HL-60 (cell line): ENCODE results near the gene MAPT.

Source experiments
- DNase-seq, 2 experiments: peaks; one replicate each; pipeline ENCODE4 v3.0.0-alpha.2; 2010 to 2020; ENCODE audit warnings: low read depth in 1 of 2, low spot score in 1 of 2
- H3K27ac ChIP-seq: fragments of 250-450 bp; sonication (Bioruptor Pico); replicated peaks from 2 replicates; pipeline ENCODE4 v1.5.1; 2020; ENCODE audit warnings: mild to moderate bottlenecking, moderate library complexity
- H3K27me3 ChIP-seq: fragments of 250-450 bp; sonication (Bioruptor Pico); 2 replicates; pipeline ENCODE4 v1.5.1; 2021; ENCODE audit warnings: mild to moderate bottlenecking, moderate library complexity; ENCODE audit not compliant: insufficient read depth, poor library complexity, severe bottlenecking
- H3K4me3 ChIP-seq: replicated peaks from 2 replicates; pipeline ENCODE4 v1.5.1; 2011; ENCODE audit warnings: mild to moderate bottlenecking, control low read depth, low read length; ENCODE audit not compliant: insufficient read depth
- CTCF ChIP-seq: IDR thresholded peaks from one replicate; pipeline ENCODE4 v1.5.1; 2011; ENCODE audit warnings: low read length, control low read depth, inconsistent platforms; ENCODE audit not compliant: insufficient read depth
- GABPA ChIP-seq: IDR thresholded peaks from 2 replicates; pipeline ENCODE4 v1.6.1; 2012; ENCODE audit warnings: low read depth
- POLR2AphosphoS5 ChIP-seq: IDR thresholded peaks from 2 replicates; pipeline ENCODE4 v1.6.1; 2012; ENCODE audit warnings: low read depth
- REST ChIP-seq: IDR thresholded peaks from 2 replicates; pipeline ENCODE4 v1.6.1; 2012; ENCODE audit warnings: low read depth; ENCODE audit not compliant: insufficient replicate concordance
- SPI1 ChIP-seq: IDR thresholded peaks from 2 replicates; pipeline ENCODE4 v1.6.1; 2012; ENCODE audit warnings: low read depth, mild to moderate bottlenecking, borderline replicate concordance

The MAPT gene

GRCh38 chr17:46025060-46025459, 130.7 kb downstream of the MAPT start:
- TF ChIP-seq CTCF, result no peak
- TF ChIP-seq REST, result no peak
- no peak for TF ChIP-seq GABPA
- TF ChIP-seq POLR2AphosphoS5, result no peak
- TF ChIP-seq SPI1, result no peak
- H3K27me3 ChIP-seq, result no peaks in the 10 kb centered on the region
- H3K4me3 ChIP-seq, result no peak overlapping the region
- H3K27ac ChIP-seq, result peak overlapping the region; percentile 88
- no peak for DNase-seq

- Histone ChIP-seq H3K27ac (peak overlapping the region; percentile 88), H3K4me3 (no peak overlapping the region), H3K27me3 (no peaks in the 10 kb centered on the region)
- no peak for TF ChIP-seq GABPA
- TF ChIP-seq REST, result no peak
- TF ChIP-seq CTCF, result no peak
- no peak for TF ChIP-seq POLR2AphosphoS5
- no peak for TF ChIP-seq SPI1
- no peak for DNase-seq
Measured at GRCh38 chr17:46025510-46026165, 131.3 kb downstream of the MAPT start.

GRCh38 chr17:46026166-46027047, 132.1 kb downstream of the MAPT start:
- TF ChIP-seq SPI1 (peak; percentile 56), CTCF (no peak), POLR2AphosphoS5 (peak; percentile 22; the same call in 1 of the 2 replicates)
- H3K4me3 ChIP-seq, result no peak overlapping the region
- DNase-seq, result peak; percentile 69 to 90
- H3K27me3 ChIP-seq, result no peaks in the 10 kb centered on the region
- H3K27ac ChIP-seq, result peak overlapping the region; percentile 88
